T follicular helper cell (primary cell): ENCODE results near the gene LIMS4.
"Not testable (repeated sequence)": the region's sequence is repeated elsewhere in the genome, so short reads cannot be mapped to it uniquely, and the experiment has no call there.

ENCODE experiments used
- DNase-seq: peaks from one replicate; pipeline ENCODE4 v3.0.0-alpha.2; 2020; ENCODE audit warnings: low read depth
- total RNA-seq, 2 experiments: gene quantifications; one replicate each; lab custom pipeline; 2026; lab: John Stamatoyannopoulos, UW

Gene LIMS4, protein sequence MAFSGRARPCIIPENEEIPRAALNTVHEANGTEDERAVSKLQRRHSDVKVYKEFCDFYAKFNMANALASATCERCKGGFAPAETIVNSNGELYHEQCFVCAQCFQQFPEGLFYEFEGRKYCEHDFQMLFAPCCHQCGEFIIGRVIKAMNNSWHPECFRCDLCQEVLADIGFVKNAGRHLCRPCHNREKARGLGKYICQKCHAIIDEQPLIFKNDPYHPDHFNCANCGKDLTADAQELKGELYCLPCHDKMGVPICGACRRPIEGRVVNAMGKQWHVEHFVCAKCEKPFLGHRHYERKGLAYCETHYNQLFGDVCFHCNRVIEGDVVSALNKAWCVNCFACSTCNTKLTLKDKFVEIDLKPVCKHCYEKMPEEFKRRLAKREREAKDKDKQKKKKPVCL
- 0 reads per million in 2 experiments for total RNA-seq

DNA sequence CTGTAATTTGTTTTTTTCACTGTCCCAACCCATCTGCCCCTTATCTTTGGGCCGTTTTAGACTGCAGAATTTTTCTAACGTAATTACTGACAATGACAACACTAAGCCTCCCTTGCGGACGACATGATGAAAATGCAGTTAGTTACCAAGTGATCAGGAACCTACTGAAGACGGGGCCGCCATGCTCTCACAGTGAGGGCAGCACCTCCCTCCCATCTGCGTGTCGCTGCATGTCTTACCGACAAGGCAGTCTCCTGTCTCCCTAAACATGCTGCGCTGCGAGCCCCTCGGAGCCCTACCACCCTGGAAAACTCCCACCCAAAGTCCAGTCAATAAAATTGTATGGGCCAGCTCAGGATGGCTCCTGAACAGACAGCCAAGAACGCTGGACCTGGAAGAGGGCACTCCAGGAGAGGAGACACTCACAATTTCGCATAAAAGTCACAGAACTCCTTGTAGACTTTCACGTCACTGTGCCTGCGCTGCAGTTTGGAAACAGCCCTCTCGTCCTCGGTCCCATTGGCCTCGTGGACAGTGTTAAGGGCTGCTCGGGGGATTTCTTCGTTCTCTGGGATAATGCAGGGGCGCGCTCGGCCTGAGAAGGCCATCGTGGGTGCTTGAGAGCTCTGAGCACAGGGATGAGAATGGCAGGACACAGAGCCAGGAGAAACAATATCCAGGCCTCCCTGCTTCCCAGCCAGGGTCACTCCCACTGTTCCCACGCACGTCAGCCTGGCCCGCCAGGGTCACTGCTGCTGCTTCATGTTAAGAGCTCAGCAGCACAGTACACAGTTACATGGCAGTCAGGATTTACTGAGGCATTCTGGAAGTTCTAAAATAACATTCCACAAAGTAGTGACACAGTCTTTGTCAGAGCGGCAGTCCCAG, at the start of gene LIMS4:
Gene LIMS4, minus strand, starts transcription at position 646 of the 888 bp plus-strand sequence. Its CDS starts 38 bp downstream, at position 608.
- not testable (repeated sequence) for DNase-seq

DNA sequence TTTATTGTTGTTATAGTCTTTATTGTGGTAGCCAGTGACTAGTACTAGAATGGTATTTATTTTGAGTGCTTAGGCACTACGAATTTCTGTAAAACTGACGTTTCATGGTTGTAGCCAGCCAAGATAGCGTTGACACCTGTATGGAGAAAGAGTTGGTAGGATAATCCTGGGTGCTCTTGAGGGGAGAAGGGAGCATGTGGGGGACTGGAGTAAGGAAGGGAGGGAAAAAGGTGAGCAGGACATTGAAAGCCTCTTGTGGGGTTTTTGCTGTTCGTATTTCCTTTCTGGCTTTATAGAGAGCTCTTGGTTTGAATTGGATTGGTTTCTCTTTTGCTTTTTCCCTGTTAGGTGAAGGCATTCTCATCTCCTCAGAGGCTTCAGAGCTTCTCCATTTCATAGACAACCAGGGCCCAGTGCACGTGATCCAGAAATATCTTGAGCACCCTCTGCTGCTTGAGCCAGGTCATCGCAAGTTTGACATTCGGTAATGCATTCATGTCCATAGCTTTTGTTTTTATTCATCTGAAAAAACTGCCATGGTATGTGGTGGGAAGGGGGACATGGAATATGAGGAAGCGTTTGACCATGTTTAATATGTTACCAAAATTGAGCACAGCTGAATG, 27.2 kb upstream of the LIMS4 start:
- DNase-seq: not testable (repeated sequence)

DNA sequence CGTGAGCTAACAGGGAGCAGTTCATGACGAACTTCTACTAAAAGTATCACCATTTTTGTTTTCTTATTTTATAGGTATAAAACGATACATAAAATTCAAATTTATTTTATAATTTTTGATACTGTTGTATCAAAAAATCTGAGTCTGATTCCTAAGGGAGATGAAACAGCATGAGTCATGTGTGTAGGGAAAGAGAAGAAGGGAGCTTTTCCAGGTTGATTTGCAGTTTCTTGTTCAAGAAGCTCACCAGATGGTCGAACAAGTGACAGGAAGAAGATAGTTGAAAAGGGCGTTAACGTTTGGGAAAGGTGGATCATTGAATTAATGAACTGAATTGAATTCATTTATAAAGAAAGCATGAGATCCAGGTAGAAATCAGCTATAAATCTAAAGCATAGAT, 23.4 kb upstream of the LIMS4 start:
- DNase-seq: not testable (repeated sequence)

DNA sequence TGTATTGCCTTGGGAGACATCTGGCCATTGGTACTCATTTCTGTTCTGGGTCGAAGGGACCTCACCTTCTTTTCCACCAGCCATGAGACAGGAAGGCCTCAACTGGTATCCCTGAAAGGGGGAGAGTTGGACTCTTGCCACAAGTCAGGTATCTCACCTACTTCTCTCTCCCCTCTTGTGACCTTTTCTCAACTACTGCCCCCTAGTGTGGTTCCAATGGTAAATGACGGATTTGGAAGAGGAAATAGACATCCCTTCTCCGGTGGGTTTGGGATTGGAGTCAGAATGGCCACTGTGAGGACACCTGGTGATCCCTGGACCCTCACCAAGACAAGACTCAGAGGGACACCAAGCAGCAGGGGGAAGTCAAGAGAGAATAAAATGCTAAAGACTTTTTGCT, 21.9 kb upstream of the LIMS4 start:
- DNase-seq: not testable (repeated sequence)

DNA sequence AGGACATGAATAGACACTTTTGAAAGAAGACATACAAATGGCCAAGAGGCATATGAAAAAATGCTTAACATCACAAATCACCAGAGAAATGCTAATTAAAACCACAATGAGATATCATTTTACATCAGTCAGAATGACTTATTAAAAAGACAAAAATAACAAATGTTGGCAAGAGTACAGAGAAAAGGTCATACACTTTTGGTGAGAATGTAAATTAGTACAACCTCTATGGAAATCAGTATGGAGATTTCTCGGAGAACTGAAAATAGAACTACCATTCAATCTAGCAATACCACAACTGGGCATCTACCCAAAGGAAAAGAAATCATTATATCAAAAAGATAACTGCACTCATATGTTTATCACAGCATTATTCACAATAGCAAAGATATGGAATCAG, 16.4 kb upstream of the LIMS4 start:
- not testable (repeated sequence) for DNase-seq

DNA sequence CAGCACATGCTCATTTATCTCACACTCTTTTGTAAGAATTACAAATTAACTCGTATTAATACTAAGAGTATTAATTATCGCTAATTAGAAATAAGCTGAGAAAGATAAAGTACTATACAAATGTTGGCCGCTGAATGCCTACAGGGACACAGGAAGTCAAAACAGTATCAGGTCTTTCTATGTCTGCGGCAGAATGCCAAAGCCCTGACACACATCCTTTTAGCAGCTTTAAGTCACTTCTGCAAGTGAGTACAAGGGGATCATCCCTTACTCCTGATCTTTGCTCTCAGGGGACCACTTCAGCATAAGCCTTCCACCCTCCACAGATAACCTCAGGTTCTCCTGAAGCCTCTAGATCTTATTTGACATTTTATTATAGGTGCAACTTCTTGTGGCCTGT, 10.1 kb upstream of the LIMS4 start:
- DNase-seq: not testable (repeated sequence)

DNA sequence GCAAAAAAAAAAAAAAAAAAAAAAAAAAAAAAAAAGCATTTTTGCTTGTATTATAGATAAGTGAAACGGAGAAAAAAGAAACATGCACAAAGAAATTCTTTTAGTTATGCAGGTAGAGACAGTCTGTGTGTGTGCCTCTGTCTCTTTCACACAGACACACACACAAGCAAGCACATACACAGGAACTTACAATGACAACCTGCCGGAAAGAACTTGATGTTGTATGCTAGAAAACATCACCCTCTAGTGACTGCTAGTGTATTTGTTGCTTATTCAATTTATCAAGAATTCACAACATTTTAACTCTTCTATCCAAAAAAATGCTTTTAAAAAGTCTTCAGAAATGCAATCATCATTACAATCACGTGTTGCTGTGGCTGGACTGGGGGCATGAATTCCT, 8.6 kb upstream of the LIMS4 start:
- DNase-seq: not testable (repeated sequence)

DNA sequence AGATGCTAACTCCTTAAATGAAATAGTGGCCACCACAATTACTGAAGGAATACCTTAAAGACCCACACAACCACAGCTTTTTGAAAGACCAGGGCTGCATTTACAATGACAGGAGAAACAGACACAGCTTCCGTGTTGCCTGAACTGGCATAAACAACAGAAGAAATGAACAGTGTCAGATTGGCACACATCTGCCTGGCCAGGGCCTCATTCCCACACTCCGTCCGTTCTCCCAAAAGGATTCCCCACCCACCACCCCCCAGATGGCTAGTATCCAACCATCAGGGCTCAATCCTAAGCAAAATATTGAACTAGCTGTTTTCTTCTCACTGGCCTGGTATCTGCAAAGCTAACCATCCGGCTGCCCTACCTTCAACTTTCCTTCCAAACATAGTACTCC, 7.5 kb upstream of the LIMS4 start:
- DNase-seq: not testable (repeated sequence)

DNA sequence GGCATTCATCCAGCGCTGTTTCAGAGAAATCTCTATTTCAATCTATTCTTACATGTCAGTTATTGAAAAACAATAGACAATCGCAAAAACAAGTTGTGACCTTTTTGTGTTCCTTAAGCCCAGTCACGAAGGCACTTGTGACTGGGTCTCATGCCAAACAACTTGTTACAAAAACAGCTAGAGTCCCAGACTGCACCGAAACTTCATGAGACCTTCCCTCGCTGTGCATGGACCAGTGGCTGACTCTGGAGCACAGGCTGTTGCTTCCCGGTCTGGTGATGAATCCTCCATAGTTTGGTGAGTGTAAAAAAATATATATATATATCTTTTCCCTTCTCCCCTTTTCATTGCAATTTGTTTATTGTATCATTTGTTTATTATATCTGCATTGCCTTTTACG, 4.8 kb upstream of the LIMS4 start:
- not testable (repeated sequence) for DNase-seq

DNA sequence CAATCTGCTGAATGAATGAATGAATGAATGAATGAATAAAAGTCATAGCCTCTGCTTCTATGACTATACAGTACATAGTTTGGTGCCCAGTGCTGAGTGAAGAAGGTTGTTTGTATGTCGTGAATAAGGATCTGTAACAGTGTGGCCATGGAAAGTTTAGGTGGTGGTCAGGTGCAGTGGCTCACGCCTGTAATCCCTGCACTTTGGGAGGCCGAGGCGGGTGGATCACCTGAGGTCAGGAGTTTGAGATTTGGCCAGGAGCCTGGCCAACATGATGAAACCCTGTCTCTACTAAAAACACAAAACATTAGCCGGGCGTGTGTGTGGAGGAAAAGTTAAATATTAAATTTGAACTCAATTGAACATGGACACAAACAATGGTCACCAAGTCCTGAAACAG, 4.3 kb upstream of the LIMS4 start:
- DNase-seq: not testable (repeated sequence)

DNA sequence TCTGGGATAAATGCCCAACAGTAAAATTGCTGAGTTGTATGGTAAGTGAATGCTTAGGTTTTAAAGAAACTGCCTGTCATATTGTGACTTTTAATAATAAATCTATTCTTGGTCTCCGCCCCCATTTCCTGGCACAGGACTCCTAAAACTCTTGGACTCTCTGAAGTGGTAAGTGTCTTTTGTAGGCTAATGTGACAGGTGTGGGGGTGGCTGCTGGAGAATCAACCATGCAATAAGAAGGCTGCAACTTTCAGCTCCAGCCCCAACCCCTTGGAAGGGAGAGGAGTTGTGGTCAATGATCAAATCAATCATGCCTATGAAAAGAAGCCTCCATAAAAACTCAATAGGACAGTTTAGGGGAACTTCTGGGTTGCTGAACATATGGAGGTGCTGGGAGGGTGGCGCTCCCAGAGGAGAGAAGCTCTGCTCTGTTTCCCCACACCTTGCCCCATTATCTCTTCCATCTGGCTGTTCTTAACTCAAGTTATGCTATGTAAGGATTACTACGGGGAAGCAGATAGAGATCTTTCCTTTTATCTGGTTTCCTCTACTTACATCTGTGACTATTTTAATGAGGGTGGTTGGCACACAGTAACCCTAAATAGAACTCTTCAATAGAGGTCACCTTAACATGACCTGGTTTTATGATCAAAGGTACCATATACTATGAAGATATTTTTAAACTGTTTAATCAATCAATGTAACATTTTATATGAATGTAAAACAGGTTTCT, 3.2 kb upstream of the LIMS4 start:
- DNase-seq: not testable (repeated sequence)

DNA sequence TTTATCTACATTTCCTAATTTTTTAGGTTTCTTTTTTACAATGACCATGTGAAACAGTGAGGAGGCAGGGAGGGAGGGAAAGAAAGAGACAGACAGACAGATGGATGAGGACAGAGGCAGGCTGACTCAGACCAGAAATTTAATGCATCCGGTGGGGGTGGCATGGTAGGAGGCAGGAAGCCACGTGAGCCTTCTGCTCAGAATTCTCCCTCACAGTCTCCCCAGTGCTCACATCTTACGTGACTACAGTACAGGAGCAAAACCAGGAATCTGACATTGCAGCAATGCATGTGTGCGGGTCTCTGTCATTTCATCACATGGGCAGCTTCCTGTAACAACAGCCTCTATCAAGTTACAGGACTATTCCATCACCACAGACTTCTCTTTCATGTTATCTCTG, 2.3 kb upstream of the LIMS4 start:
- DNase-seq: not testable (repeated sequence)

DNA sequence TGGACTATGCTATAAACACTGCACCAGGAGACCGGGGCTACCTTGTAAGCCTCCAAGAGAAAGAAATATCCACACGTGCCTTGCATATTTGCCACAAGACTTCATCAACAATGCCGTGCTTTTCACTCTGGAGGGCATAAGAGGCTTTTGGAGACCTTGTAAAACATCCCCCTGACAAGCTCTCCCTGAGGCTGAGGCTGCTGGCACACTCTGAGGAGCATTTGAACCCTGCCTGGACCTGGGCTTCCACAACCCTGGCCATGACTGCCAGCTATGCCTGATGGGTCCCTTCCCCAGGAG, 393 bp upstream of the LIMS4 start:
- DNase-seq: not testable (repeated sequence)

DNA sequence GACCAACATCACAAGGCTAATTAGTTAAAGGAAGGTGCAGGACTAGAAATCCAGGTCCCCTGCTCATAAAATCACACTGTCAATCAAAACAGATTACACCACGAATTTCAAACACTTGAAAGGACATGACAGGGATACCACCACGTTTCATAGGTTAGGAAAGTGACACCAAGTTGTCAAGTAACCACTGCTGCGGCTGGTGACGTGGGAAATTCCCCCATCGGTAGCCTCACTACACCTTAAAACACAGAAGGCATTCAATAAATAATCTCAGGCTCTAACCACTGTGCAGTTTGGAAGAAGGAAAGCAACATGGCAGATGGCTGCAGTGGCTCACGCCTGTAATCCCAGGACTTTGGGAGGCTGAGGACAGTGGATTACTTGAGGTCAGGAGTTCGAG, 3.7 kb downstream of the LIMS4 start:
- not testable (repeated sequence) for DNase-seq

DNA sequence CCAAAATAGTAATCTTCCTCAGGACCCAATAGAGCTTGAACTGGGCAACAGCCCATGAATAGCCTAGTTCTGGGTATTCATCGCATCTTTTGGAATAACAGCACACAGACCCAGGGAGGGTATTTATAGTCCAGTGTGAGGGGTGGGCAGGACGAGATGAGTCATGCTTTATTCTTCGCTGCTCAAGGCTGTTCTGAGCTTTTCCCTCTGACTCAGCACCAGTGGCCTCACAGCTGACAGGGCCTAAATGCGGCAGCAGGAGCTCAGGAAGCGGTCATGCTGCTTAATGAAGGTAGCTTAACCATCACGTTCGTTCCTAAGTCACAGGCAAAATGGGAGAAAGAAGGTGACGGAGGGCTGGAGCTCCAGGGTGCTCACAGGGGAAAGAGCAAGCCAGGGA, 7.3 kb downstream of the LIMS4 start:
- DNase-seq: not testable (repeated sequence)

DNA sequence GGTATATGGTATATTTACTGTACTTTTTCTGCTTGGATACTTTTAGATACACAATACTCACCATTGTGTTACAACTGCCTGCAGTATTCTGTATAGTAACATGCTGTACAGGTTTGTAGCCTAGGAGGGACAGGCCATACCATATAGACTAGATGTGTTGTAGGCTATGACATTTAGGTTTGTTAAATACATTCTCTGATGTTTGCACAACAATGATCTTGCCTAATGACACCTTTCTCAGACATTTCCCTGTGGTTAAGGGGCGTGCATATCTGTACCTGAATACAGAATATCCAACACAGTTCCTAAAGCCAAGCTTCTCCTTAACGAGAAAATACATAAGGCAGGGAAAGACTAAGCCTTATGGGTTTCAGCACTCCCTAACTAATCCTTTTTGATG, 10.2 kb downstream of the LIMS4 start:
- DNase-seq: not testable (repeated sequence)

DNA sequence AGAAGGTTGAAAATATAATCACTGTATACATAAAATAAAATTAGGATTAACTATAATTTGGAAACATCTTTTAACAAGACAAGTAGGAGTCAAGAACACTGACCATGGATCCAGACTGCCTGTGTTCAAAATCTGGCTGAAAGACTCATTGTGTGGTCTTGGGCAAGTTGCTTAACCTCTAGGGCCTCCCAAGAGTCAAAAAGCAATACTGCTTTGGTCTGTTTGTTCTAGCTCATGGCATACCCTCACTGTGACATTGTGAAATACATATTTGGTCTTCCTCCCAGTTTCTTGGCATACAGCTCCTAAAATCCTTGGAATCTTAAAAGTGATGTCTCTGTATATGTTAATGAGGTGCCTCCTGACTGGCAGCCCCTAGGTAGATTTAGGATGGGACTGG, 12.3 kb downstream of the LIMS4 start:
- not testable (repeated sequence) for DNase-seq

DNA sequence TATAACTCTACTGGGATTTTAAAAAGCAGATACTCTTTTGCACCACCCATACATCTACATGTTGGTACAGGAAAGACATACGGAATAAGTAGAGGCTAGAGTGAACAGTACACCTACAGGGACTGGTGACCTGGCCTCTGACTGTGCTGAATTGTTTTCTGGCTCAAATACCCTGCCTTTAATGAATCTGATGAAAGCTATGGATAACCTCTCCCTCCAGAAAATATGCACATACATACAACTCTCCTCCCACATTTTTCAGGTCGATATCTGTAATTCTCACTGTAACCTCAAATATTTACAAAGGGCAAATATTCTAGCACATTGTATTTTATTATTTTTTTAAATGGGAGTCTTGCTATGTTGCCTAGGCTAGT, 15.4 kb downstream of the LIMS4 start:
- DNase-seq: not testable (repeated sequence)

DNA sequence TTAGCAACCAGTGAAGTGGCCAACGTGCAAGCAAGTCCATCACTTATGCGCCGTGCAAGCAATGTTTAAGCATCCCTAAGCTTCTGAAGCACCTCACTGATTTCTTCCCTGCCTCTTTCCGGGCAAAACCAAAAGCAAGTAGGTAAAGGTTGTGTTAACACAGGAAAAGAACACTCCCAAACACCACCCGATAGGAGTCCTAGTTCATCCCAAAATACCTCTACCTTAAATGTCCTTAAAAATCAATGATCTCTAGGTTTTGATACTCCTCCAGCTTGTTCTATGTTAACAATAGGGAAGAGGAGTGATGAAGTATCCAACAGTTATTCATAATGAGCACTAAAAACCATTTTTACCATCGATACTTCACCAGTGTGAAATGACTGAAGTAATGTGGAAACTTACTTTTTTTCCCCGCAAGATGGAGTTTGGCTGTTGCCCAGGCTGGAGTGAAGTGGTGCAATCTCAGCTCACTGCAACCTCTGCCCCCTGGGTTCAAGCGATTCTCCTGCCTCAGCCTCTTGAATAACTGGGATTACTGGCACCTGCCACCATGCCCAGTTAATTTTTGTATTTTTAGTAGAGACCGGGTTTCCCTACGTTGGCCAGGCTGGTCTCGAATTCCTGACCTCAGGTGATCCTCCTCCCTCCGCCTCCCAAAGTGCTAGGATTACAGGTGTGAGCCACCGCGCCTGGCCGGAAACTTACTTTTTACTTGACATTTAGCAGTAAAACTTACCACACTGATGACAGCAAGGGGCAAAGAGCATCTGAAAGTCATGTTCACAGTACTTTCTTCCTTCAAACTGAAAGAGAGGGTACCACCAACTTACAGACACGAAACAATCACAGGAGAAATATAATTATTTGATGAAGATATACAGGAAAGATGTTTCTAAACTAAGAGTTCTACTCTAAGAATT, 16.1 kb downstream of the LIMS4 start:
- DNase-seq: not testable (repeated sequence)

DNA sequence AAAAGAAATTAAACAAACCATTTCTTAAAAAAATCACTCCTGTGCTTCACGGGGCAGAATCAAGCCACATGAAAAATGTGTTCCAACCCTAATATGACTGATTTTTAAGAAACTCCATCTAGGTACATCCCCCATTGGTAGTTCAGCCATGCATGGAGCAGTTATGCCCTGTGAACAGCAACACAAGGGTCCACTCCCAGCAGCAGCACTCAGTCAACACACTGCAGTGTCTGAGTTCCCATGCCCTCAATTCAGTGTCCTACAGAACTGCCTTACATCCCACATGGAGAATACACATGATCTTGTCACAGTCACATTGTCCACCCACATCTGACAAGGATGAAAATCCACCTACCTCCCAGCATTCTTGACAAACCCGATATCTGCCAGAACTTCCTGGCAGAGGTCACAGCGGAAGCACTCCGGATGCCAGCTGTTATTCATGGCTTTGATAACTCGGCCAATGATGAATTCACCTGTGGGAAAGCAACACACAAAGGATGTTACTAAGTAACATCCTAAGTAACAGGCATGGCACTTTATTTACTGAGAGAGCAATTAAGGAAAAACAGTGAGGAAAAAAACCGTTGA, 17.4 kb downstream of the LIMS4 start:
- DNase-seq: not testable (repeated sequence)
